GM06990 (cell line): ENCODE measurements around the gene CD300H.

Experiments
- DNase-seq: peaks from one replicate; pipeline ENCODE4 v3.0.0-alpha.2; 2011; ENCODE audit not compliant: insufficient read length; ENCODE audit errors: extremely low read depth
- H3K27me3 ChIP-seq: replicated peaks from 2 replicates; pipeline ENCODE4 v1.6.0; 2011; ENCODE audit warnings: low read length; ENCODE audit not compliant: control insufficient read depth, insufficient read depth
- H3K36me3 ChIP-seq: 2 replicates; pipeline ENCODE4 v1.5.1; 2011; ENCODE audit warnings: low read length; ENCODE audit not compliant: control insufficient read depth, insufficient read depth
- H3K4me3 ChIP-seq: replicated peaks from 2 replicates; pipeline ENCODE4 v1.5.1; 2011; ENCODE audit warnings: low read depth, mild to moderate bottlenecking, control low read depth, low read length
- TF ChIP-seq, protein P1 (sequence below): IDR thresholded peaks from 2 replicates; pipeline ENCODE4 v1.5.1; 2011; ENCODE audit warnings: low read length, control low read depth, mild to moderate bottlenecking, inconsistent platforms; ENCODE audit not compliant: insufficient read depth, poor library complexity, severe bottlenecking

Gene CD300H

DNA sequence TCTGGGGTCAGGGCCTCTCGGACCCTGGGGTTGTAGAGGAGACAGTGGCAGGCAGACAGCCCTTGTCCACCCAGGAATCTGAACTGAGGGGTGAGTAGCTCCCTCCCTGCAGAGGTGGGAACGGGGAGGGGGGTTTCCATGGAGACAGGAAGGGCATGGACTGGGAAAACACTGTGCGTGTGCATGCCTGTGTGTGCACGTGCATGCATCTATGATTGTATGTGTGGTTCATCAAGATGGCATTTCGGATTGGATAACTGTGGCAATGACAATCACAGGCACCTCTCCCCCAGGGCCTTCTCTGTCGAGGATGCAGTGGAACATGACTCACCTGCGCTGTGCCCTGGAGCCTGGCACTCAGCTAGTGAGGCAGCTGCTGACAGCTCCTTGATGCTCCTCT is 15.3 kb downstream of the CD300H start:
- Histone ChIP-seq H3K4me3 (no peak overlapping the region), H3K36me3 (no peaks in the 10 kb centered on the region), H3K27me3 (peaks cover 3% of the 10 kb centered on the region)
- TF ChIP-seq, protein P1, sequence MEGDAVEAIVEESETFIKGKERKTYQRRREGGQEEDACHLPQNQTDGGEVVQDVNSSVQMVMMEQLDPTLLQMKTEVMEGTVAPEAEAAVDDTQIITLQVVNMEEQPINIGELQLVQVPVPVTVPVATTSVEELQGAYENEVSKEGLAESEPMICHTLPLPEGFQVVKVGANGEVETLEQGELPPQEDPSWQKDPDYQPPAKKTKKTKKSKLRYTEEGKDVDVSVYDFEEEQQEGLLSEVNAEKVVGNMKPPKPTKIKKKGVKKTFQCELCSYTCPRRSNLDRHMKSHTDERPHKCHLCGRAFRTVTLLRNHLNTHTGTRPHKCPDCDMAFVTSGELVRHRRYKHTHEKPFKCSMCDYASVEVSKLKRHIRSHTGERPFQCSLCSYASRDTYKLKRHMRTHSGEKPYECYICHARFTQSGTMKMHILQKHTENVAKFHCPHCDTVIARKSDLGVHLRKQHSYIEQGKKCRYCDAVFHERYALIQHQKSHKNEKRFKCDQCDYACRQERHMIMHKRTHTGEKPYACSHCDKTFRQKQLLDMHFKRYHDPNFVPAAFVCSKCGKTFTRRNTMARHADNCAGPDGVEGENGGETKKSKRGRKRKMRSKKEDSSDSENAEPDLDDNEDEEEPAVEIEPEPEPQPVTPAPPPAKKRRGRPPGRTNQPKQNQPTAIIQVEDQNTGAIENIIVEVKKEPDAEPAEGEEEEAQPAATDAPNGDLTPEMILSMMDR, result no peak
- DNase-seq, result no peak

DNA sequence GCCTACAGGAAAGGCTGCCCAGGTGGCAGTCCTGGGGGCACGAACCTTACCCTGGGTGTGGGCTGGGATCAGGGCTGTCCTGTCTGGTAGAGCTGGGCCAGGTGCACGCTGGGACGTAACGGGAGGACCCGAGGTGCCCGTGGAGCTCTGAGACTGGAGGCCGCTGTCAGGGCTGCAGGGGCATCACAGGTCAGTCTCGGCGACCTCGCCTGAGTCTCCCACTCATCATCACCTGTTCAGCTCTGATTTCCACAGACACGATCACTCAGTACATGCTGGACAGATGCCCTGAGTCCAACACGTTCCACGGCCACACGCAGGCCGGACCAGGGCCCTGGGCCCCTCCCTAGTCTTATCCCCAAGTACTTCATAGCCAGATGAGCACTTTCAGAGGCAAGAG is 16.7 kb downstream of the CD300H start:
- no peaks in the 10 kb centered on the region for H3K36me3 ChIP-seq
- H3K4me3 ChIP-seq, result no peak overlapping the region
- TF ChIP-seq, protein P1, result no peak
- H3K27me3 ChIP-seq, result peaks cover 2% of the 10 kb centered on the region; the same call in 1 of the 2 replicates
- no peak for DNase-seq

DNA sequence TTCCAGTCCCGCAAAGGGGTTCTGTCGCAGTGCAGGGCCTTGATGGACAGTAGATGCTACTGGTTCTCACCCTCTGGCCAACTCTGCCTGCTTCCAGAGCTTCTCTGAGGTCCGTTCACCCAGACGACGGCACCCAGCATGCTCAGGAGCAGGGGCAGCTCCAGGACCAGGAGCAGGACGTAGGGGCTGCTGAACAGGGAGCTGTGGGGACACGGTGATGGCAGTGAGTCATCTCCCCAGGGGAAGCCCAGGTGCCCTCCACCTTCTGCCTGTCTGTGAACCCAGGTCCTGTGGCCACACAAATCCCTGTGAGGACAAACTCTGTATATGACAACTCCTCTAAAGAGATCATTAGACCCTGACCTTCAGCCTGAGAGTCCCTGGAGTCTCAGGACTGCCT is 18.0 kb downstream of the CD300H start:
- TF ChIP-seq, protein P1, result no peak
- no peaks in the 10 kb centered on the region for H3K36me3 ChIP-seq
- H3K4me3 ChIP-seq, result no peak overlapping the region
- peaks cover 2% of the 10 kb centered on the region; the same call in 1 of the 2 replicates for H3K27me3 ChIP-seq
- DNase-seq, result no peak

DNA sequence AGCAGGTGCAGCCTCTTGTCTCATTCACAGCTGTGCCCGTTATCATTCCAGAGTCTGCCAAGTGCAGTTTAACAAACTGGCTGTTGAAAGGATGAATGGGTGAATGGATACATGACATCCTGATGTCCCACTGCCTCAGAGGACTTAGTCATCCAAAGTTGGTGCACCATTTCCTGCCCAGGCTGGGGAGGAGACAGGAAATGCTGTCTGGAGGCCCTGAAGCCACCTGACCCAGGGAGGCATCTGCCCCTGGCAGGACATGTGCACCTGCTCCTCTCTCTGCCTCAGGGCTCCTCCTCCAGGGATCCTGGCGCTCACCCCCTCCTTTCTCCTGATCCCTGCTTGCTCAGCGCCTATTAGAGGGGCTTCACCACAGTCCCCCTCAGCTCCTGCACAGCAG is 19.6 kb downstream of the CD300H start:
- DNase-seq, result no peak
- H3K27me3 ChIP-seq, result peaks cover 2% of the 10 kb centered on the region; the same call in 1 of the 2 replicates
- TF ChIP-seq, protein P1, result no peak
- no peak overlapping the region for H3K4me3 ChIP-seq
- H3K36me3 ChIP-seq, result no peaks in the 10 kb centered on the region

DNA sequence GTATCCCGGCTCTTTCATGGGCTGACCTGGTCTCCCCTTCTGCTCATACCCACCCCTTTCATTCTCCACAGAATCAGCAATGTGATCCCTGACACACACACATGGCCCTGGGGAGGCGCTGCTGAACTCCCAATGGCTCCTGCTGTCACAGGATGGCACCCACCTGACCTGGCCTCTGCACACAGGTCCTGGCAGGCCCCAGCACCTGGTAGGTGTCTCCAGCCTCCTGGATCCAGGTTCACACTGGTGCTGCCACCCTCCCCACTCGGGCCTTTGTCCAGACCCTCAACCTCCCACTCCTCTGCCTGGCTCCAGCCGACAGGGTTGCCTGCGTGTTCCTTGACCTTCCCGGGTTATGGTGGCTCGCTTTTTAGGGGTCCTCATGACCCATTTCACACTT is 20.0 kb downstream of the CD300H start:
- Histone ChIP-seq H3K4me3 (no peak overlapping the region), H3K36me3 (no peaks in the 10 kb centered on the region), H3K27me3 (peaks cover 2% of the 10 kb centered on the region; the same call in 1 of the 2 replicates)
- TF ChIP-seq, protein P1, result no peak
- no peak for DNase-seq

DNA sequence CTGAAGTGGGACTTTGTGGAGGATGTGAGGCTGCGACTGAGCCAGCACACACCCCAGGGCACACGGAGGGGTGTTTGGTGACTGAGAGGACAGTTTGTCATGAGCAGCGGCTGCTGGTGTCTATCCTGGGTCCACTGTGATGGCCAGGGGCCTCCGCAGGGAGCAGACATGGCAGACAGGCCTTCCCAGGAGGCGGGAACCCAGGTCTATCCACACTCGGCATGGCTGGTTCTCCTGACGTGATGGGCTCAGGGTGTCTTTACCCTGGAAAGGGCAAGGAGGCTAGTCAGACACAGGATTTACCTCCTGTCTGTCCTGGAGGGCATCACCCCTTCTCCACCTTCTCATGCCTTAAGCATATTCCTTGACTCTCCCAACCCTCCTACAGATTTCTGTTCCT is 20.7 kb downstream of the CD300H start:
- no peak for DNase-seq
- Histone ChIP-seq H3K27me3 (peaks cover 2% of the 10 kb centered on the region; the same call in 1 of the 2 replicates), H3K36me3 (no peaks in the 10 kb centered on the region), H3K4me3 (no peak overlapping the region)
- TF ChIP-seq, protein P1, result no peak
